Activated T-helper 17 cell treated with anti-CD3 and anti-CD28 coated beads, Interleukin-2, amount 50 U/mL, for 72 hours (primary cell): ENCODE data around the gene NECTIN1. TPM values are rescaled to one million over a fixed set of nuclear protein-coding genes. Genes with fewer than 3 reads are reported as not detected.

Source experiments
- ATAC-seq: fragments of 150-1000 bp; cut with Tn5 transposase; replicated peaks from 2 replicates; pipeline ENCODE4 v1.10.0; 2021; ENCODE audit warnings: mild to moderate bottlenecking, moderate library complexity
- H3K27ac Mint-ChIP-seq: one replicate; pipeline ENCODE4 v1.8.0; 2022; ENCODE audit warnings: mixed read lengths
- H3K27me3 Mint-ChIP-seq: one replicate; pipeline ENCODE4 v1.8.0; 2022; ENCODE audit warnings: mixed read lengths
- H3K36me3 Mint-ChIP-seq: one replicate; pipeline ENCODE4 v1.8.0; 2022; ENCODE audit warnings: low read depth, mild to moderate bottlenecking, mixed read lengths
- H3K4me1 Mint-ChIP-seq: one replicate; pipeline ENCODE4 v1.8.0; 2022; ENCODE audit warnings: mixed read lengths
- H3K4me3 Mint-ChIP-seq: one replicate; pipeline ENCODE4 v1.8.0; 2022; ENCODE audit warnings: mild to moderate bottlenecking, mixed read lengths
- H3K9me3 Mint-ChIP-seq: one replicate; pipeline ENCODE4 v1.8.0; 2022; ENCODE audit warnings: mixed read lengths
- total RNA-seq, 2 donors: library from RNA; stranded (reverse); gene quantifications; one replicate each; pipeline ENCODE4 v1.2.3, GENCODE V29; 2022

Gene NECTIN1
- total RNA-seq, 2 donors from 2014 or later: 0.78 to 2.3 TPM

- H3K9me3 Mint-ChIP-seq: no peaks in the 10 kb centered on the region
- no peak overlapping the region for H3K4me3 Mint-ChIP-seq
- ATAC-seq: no peak
- no peak overlapping the region for H3K27ac Mint-ChIP-seq
- no peaks in the 10 kb centered on the region for H3K36me3 Mint-ChIP-seq
- no peaks in the 10 kb centered on the region for H3K4me1 Mint-ChIP-seq
- peaks cover 7% of the 10 kb centered on the region for H3K27me3 Mint-ChIP-seq
These were observed 75.9 kb downstream of the NECTIN1 start for GRCh38 chr11:119652907-119653659.

- ATAC-seq: no peak
- Mint-ChIP-seq H3K9me3 (no peaks in the 10 kb centered on the region), H3K4me1 (no peaks in the 10 kb centered on the region), H3K27me3 (peaks cover 7% of the 10 kb centered on the region), H3K27ac (no peak overlapping the region), H3K4me3 (no peak overlapping the region), H3K36me3 (no peaks in the 10 kb centered on the region)
These were observed 77.0 kb downstream of the NECTIN1 start for GRCh38 chr11:119651802-119652584.

GRCh38 chr11:119650251-119650650 is 78.7 kb downstream of the NECTIN1 start:
- no peaks in the 10 kb centered on the region for H3K36me3 Mint-ChIP-seq
- no peak overlapping the region for H3K27ac Mint-ChIP-seq
- ATAC-seq: no peak
- no peaks in the 10 kb centered on the region for H3K9me3 Mint-ChIP-seq
- H3K27me3 Mint-ChIP-seq: peaks cover 7% of the 10 kb centered on the region
- H3K4me1 Mint-ChIP-seq: no peaks in the 10 kb centered on the region
- H3K4me3 Mint-ChIP-seq: no peak overlapping the region

GRCh38 chr11:119647254-119647653 is 81.7 kb downstream of the NECTIN1 start:
- no peak for ATAC-seq
- no peak overlapping the region for H3K27ac Mint-ChIP-seq
- no peaks in the 10 kb centered on the region for H3K4me1 Mint-ChIP-seq
- H3K27me3 Mint-ChIP-seq: peaks cover 7% of the 10 kb centered on the region
- no peaks in the 10 kb centered on the region for H3K9me3 Mint-ChIP-seq
- no peak overlapping the region for H3K4me3 Mint-ChIP-seq
- no peaks in the 10 kb centered on the region for H3K36me3 Mint-ChIP-seq

- Mint-ChIP-seq H3K27ac (no peak overlapping the region), H3K4me3 (no peak overlapping the region), H3K27me3 (peaks cover 4% of the 10 kb centered on the region), H3K4me1 (no peaks in the 10 kb centered on the region), H3K36me3 (no peaks in the 10 kb centered on the region), H3K9me3 (no peaks in the 10 kb centered on the region)
- no peak for ATAC-seq
These were observed 84.0 kb downstream of the NECTIN1 start for GRCh38 chr11:119645018-119645417.

GRCh38 chr11:119644502-119644901 is 84.5 kb downstream of the NECTIN1 start:
- no peak for ATAC-seq
- H3K4me3 Mint-ChIP-seq: no peak overlapping the region
- H3K36me3 Mint-ChIP-seq: no peaks in the 10 kb centered on the region
- no peak overlapping the region for H3K27ac Mint-ChIP-seq
- no peaks in the 10 kb centered on the region for H3K9me3 Mint-ChIP-seq
- H3K27me3 Mint-ChIP-seq: peaks cover 2% of the 10 kb centered on the region
- H3K4me1 Mint-ChIP-seq: no peaks in the 10 kb centered on the region

- no peaks in the 10 kb centered on the region for H3K9me3 Mint-ChIP-seq
- no peak overlapping the region for H3K4me3 Mint-ChIP-seq
- H3K36me3 Mint-ChIP-seq: no peaks in the 10 kb centered on the region
- ATAC-seq: no peak
- no peak overlapping the region for H3K27ac Mint-ChIP-seq
- H3K27me3 Mint-ChIP-seq: peaks cover 5% of the 10 kb centered on the region
- no peaks in the 10 kb centered on the region for H3K4me1 Mint-ChIP-seq
These were observed 85.1 kb downstream of the NECTIN1 start for GRCh38 chr11:119643876-119644225.

- Mint-ChIP-seq H3K4me3 (no peak overlapping the region), H3K27ac (no peak overlapping the region), H3K4me1 (no peaks in the 10 kb centered on the region), H3K36me3 (no peaks in the 10 kb centered on the region), H3K27me3 (peaks cover 5% of the 10 kb centered on the region), H3K9me3 (no peaks in the 10 kb centered on the region)
- no peak for ATAC-seq
These were observed 85.7 kb downstream of the NECTIN1 start for GRCh38 chr11:119643212-119643875.

- Mint-ChIP-seq H3K9me3 (no peaks in the 10 kb centered on the region), H3K4me1 (no peaks in the 10 kb centered on the region), H3K27ac (no peak overlapping the region), H3K36me3 (no peaks in the 10 kb centered on the region), H3K27me3 (peaks cover 5% of the 10 kb centered on the region), H3K4me3 (no peak overlapping the region)
- peak; percentile 34 for ATAC-seq
These were observed 86.8 kb downstream of the NECTIN1 start for GRCh38 chr11:119641983-119642745.

- no peaks in the 10 kb centered on the region for H3K9me3 Mint-ChIP-seq
- H3K27me3 Mint-ChIP-seq: peaks cover 5% of the 10 kb centered on the region
- no peak overlapping the region for H3K27ac Mint-ChIP-seq
- no peaks in the 10 kb centered on the region for H3K36me3 Mint-ChIP-seq
- no peaks in the 10 kb centered on the region for H3K4me1 Mint-ChIP-seq
- H3K4me3 Mint-ChIP-seq: no peak overlapping the region
- no peak for ATAC-seq
These were observed 88.5 kb downstream of the NECTIN1 start for GRCh38 chr11:119640541-119640940.

- H3K9me3 Mint-ChIP-seq: no peaks in the 10 kb centered on the region
- no peaks in the 10 kb centered on the region for H3K4me1 Mint-ChIP-seq
- H3K27me3 Mint-ChIP-seq: peaks cover 5% of the 10 kb centered on the region
- no peaks in the 10 kb centered on the region for H3K36me3 Mint-ChIP-seq
- no peak for ATAC-seq
- no peak overlapping the region for H3K4me3 Mint-ChIP-seq
- H3K27ac Mint-ChIP-seq: peak overlapping the region; percentile 38
These were observed 89.3 kb downstream of the NECTIN1 start for GRCh38 chr11:119639642-119640205.

GRCh38 chr11:119638851-119639250 is 90.1 kb downstream of the NECTIN1 start:
- H3K36me3 Mint-ChIP-seq: no peaks in the 10 kb centered on the region
- no peaks in the 10 kb centered on the region for H3K4me1 Mint-ChIP-seq
- H3K27ac Mint-ChIP-seq: no peak overlapping the region
- no peak for ATAC-seq
- H3K9me3 Mint-ChIP-seq: no peaks in the 10 kb centered on the region
- H3K4me3 Mint-ChIP-seq: no peak overlapping the region
- peaks cover 5% of the 10 kb centered on the region for H3K27me3 Mint-ChIP-seq

GRCh38 chr11:119637481-119637880 is 91.5 kb downstream of the NECTIN1 start:
- ATAC-seq: no peak
- H3K4me3 Mint-ChIP-seq: no peak overlapping the region
- peaks cover 5% of the 10 kb centered on the region for H3K27me3 Mint-ChIP-seq
- H3K9me3 Mint-ChIP-seq: no peaks in the 10 kb centered on the region
- H3K27ac Mint-ChIP-seq: no peak overlapping the region
- H3K36me3 Mint-ChIP-seq: no peaks in the 10 kb centered on the region
- H3K4me1 Mint-ChIP-seq: no peaks in the 10 kb centered on the region

- no peaks in the 10 kb centered on the region for H3K4me1 Mint-ChIP-seq
- no peak overlapping the region for H3K27ac Mint-ChIP-seq
- no peak for ATAC-seq
- H3K27me3 Mint-ChIP-seq: peaks cover 5% of the 10 kb centered on the region
- H3K9me3 Mint-ChIP-seq: no peaks in the 10 kb centered on the region
- H3K36me3 Mint-ChIP-seq: no peaks in the 10 kb centered on the region
- no peak overlapping the region for H3K4me3 Mint-ChIP-seq
These were observed 93.2 kb downstream of the NECTIN1 start for GRCh38 chr11:119635776-119636175.
